C4-2B (cell line): ENCODE data around the gene OTOGL.

Experiments used
- H3K27ac ChIP-seq: fragments of 450-650 bp; 2 replicates; pipeline ENCODE4 v1.5.1; 2017
- ZFX ChIP-seq: fragments of 450-650 bp; IDR thresholded peaks from 2 replicates; pipeline ENCODE4 v1.6.1; 2017
- TF ChIP-seq, protein P1 (sequence below): fragments of 450-650 bp; conservative IDR thresholded peaks from 2 replicates; pipeline ENCODE4 v1.5.1; 2017; ENCODE audit warnings: mild to moderate bottlenecking

The OTOGL gene

DNA sequence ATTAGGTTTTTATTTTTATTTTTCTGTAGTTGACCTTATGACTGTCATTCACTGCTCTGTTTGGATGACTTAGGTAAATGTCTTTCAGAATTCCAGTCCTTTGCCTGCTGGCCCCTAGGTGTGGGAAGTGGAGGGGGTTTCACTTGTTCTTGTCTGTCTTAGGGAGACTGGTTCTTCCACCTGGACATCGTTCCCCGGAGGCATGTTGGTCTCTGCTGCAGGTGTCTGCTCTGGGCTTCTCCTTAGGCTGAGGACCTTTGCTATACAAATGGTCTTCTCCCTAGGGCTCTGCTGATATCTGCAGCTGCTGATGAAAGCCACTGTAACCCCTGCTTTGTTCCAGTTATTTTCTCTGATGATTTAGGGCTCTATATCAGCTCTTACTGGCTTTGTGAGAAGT is 97.1 kb downstream of the OTOGL start:
- TF ChIP-seq, protein P1, sequence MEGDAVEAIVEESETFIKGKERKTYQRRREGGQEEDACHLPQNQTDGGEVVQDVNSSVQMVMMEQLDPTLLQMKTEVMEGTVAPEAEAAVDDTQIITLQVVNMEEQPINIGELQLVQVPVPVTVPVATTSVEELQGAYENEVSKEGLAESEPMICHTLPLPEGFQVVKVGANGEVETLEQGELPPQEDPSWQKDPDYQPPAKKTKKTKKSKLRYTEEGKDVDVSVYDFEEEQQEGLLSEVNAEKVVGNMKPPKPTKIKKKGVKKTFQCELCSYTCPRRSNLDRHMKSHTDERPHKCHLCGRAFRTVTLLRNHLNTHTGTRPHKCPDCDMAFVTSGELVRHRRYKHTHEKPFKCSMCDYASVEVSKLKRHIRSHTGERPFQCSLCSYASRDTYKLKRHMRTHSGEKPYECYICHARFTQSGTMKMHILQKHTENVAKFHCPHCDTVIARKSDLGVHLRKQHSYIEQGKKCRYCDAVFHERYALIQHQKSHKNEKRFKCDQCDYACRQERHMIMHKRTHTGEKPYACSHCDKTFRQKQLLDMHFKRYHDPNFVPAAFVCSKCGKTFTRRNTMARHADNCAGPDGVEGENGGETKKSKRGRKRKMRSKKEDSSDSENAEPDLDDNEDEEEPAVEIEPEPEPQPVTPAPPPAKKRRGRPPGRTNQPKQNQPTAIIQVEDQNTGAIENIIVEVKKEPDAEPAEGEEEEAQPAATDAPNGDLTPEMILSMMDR, result no peak
- TF ChIP-seq ZFX, result no peak

DNA sequence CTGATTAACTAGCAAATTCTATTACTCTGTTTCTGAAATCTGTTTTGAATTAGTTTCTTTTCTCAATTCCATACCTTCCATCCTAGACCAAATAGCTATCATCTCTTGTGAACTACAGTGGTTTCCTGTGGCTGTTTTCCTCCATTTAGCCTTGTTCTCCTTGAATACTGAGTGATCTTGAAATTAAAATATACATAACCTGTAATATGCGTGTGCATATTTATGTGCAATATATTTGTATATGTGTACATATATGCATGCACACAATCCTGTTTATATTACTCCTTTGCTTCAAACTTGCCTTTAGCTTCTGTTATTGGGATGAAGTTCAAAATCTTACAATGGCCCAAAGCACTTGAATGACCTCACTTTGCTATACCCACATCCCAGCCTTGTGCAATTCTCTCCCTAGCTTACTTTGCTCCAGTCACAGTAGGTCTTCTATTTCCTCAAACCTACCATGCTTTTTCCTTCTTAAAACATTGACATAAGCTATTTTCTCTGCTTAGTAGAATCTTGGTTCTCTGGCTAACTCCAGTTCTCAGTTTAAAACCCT is 99.5 kb downstream of the OTOGL start:
- no peak overlapping the region for H3K27ac ChIP-seq
- TF ChIP-seq ZFX, result no peak

More for the DNA sequence above, 97.1 kb downstream of the OTOGL start:
- no peak overlapping the region for H3K27ac ChIP-seq

DNA sequence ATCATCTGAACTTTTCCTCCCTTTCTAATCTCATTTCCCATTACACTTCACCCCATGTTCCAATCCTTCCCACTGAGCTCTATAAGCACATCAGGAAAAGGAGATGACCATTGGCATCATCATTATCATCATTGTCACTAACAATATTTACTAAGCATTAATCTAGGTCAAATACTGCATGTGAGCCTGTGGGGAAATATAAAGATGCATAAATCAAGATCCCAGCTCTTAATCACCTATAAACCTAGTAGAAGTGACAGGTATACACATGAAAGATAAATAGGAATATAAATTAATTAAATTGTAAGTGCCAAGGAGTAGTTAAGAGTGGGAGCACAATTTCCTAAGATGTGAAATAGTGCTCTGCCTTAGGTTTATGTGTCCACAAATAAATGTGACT is 100.6 kb downstream of the OTOGL start:
- TF ChIP-seq, protein P1, result no peak
- TF ChIP-seq ZFX, result no peak
- H3K27ac ChIP-seq, result no peak overlapping the region

DNA sequence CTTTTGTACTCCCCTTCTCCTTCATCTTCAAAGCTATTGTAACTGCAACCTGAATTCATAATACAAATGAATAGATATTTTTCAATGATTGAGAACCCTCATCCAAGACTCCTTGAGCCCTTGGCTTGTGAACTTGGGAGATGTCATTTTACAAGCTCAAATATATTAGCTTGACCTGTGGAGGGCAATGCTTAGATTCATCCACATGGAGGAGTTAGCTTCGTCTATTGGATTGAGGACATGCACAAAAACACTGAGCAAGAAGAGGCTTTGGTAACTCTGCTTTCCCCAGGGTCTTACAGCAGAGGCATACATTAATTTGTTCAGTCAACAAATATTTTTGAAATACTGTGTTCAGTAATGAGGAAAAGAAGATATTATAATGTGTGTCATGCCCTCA is 101.1 kb downstream of the OTOGL start:
- H3K27ac ChIP-seq, result no peak overlapping the region
- TF ChIP-seq ZFX, result no peak
- TF ChIP-seq, protein P1, result no peak

DNA sequence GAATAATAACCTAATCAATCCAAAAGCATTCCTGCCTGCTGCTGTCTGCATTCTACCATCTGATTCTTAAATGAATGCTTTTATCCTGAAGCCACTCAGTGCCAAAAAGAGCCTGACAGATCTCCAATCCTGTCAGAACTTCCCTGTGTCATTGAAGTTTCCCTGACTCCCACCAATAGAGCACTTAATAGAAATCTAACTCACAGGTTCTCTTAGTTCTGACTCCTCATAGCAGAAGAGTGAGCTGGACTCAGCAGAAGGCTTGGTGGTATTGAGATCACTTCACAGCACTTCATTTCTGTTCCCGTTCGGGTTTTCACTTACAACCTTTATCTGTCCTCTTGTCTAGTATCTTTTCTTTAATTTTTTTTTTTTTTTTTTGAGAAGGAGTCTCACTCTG is 102.6 kb downstream of the OTOGL start:
- H3K27ac ChIP-seq, result no peak overlapping the region
- TF ChIP-seq, protein P1, result no peak
- TF ChIP-seq ZFX, result no peak

DNA sequence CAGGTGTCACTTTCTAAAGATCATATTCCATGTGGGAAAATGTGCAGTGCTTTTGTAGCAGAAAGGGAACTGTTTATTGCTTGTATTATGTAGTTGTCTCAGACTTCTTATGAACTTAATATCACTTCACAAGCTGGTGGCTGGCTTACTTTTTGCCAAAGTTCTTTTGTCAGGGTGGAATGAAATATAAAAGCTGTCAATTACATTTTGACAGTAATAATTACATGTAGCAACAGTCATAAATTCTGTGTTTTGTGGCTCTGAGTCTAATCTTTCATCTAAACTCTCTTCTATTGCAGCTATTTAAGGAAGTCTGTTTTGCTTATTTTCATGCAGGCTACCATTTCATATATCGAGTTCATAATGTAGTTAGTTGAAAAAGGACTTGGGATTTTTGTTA is 106.6 kb downstream of the OTOGL start:
- TF ChIP-seq, protein P1, result no peak
- TF ChIP-seq ZFX, result no peak
- H3K27ac ChIP-seq, result no peak overlapping the region

DNA sequence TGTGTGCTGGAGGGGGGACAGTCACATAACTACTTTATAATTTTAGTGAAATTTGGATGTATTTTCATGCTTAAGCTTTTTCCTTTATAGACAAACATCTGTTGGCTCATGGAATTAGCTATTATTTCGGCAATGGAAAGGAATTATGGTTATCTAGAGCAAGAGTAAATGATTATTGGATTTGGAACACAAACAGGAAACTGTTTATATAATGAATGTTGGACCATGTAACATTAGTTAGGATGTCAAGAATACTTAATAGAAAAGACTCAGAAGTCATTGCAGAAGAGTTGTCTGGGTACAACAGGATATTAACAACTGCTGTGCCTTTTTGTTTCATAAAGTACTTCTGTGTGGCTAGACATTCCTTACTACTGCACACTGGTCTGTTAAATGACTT is 108.7 kb downstream of the OTOGL start:
- TF ChIP-seq, protein P1, result no peak
- TF ChIP-seq ZFX, result no peak
- H3K27ac ChIP-seq, result no peak overlapping the region

DNA sequence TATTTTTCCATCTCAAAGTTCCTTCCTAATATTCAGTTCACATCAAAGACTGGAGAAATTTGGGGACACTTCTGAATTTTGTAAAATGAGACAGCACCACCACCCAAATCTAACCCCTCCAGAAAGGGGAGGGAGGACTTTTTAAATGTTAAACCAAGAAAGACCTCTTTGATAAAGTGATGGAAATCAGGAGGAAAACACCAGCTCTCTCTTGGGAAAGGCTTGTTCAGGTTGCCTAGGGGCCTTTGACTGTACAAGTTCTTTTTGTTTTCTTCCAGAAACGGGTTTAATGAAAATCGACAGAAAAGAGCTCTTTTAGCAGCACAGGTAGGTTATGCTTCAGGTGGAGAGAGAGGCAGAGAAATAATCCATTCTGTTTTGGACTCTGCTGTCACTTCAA is 112.3 kb downstream of the OTOGL start:
- H3K27ac ChIP-seq, result no peak overlapping the region
- TF ChIP-seq, protein P1, result no peak
- TF ChIP-seq ZFX, result no peak
